22Rv1 (cell line): ENCODE results near the gene C6orf89.

Experiments used
- CTCF ChIP-seq: fragments of 450-650 bp; IDR thresholded peaks from 2 replicates; pipeline ENCODE4 v1.5.1; 2017; ENCODE audit warnings: mild to moderate bottlenecking
- ZFX ChIP-seq: fragments of 450-650 bp; IDR thresholded peaks from 2 replicates; pipeline ENCODE4 v1.6.1; 2017; ENCODE audit warnings: antibody characterized with exemption, borderline replicate concordance

- no peak for TF ChIP-seq CTCF
- no peak for TF ChIP-seq ZFX
These were observed 48.1 kb upstream of the C6orf89 start for GRCh38 chr6:36837686-36838085.
